ENCODE measurements around the gene FBXO22. TPM values are rescaled to one million over a fixed set of nuclear protein-coding genes. Genes with fewer than 3 reads are reported as not detected.

FBXO22 gene
- total and polyA plus RNA-seq, 2 donors (not counting 1 experiment from before 2014, with no cell fraction given) = 6.6 to 23.3 TPM

- Histone ChIP-seq H3K9ac (ENCODE audit: low read length) (no peak overlapping the region), H3K4me3 (ENCODE audit: control extremely low read depth in 1 of 5, extremely low read depth in 1 of 5, insufficient read depth in 1 of 5, low read depth in 2 of 5, low read length in 4 of 5) (no peak overlapping the region), H3K4me2 (replicated peaks; ENCODE audit: low read depth, low read length, poor library complexity, severe bottlenecking) (no peak overlapping the region), H4K20me1 (ENCODE audit: control insufficient read depth, insufficient read depth, low read length, poor library complexity, severe bottlenecking) (no peaks in the 10 kb centered on the region), H3K79me2 (ENCODE audit: control insufficient read depth, insufficient read depth, low read length) (no peaks in the 10 kb centered on the region), H3K27ac (ENCODE audit: low read length in 2 of 2) (no peak overlapping the region), H3K4me1 (ENCODE audit: control insufficient read depth in 2 of 2, insufficient read depth in 2 of 2, low read length in 2 of 2) (no peaks in the 10 kb centered on the region), H3K9me3 (ENCODE audit: control extremely low read depth in 1 of 3, control insufficient read depth in 2 of 3, insufficient read depth in 1 of 3, low read length in 2 of 3) (peaks cover 0 to 5% (median 2%) of the 10 kb centered on the region in 3 donors), H2AFZ (ENCODE audit: insufficient read depth, low read depth, low read length, poor library complexity, severe bottlenecking) (no peak overlapping the region), H3K27me3 (replicated peaks in 1 of 4; ENCODE audit: control extremely low read depth in 1 of 4, control insufficient read depth in 3 of 4, insufficient read depth in 4 of 4, low read length in 3 of 4) (no peaks in the 10 kb centered on the region), H3K36me3 (replicated peaks in 1 of 2; ENCODE audit: control extremely low read depth in 1 of 2, control insufficient read depth in 1 of 2, extremely low read depth in 1 of 2, insufficient read depth in 2 of 2, low read length in 1 of 2) (no peaks in the 10 kb centered on the region)
- H3K27me3 Mint-ChIP-seq = no peaks in the 10 kb centered on the region
- 97% methylated on average over 7 of the region's 7 CpGs for WGBS (ENCODE audit: insufficient coverage)
- ChIA-PET CTCF (no interaction called here), POLR2A (no interaction called here)
- H3K9me3 Mint-ChIP-seq (ENCODE audit: insufficient read depth) = no peaks in the 10 kb centered on the region
- no peak overlapping the region for H3K27ac Mint-ChIP-seq
- H3K4me1 Mint-ChIP-seq = no peaks in the 10 kb centered on the region
- no peak overlapping the region for H3K4me3 Mint-ChIP-seq
- ATAC-seq (ENCODE audit: low read depth) (no peak), DNase-seq (no peak)
- intact Hi-C loops (cut with micrococcal nuclease) = no loop called here
- TF ChIP-seq EZH2 (IDR thresholded peaks at IDR 0.05; ENCODE audit: borderline replicate concordance, insufficient read depth, low read depth, low read length, poor library complexity, severe bottlenecking) (no peak), CTCF (IDR thresholded peaks at IDR 0.05) (no peak)
Observed at GRCh38 chr15:75989875-75990274, 86.2 kb downstream of the FBXO22 start.

Small RNAs within 50 kb of the gene (small RNA-seq; reads per million reads assigned to genes)
- gene RN7SL510P (ENCODE audit: insufficient read length, low read depth, low replicate concordance) = not detected

Other genes with a start within 250 kb of the FBXO22 start
- 0.15 and 0.17 TPM in 2 replicates for gene CSPG4, start 191.0 kb upstream of the FBXO22 start, total RNA-seq
- 0.03 TPM in 1 of 2 replicates, not detected in the other for gene CSPG4, start 191.0 kb upstream of the FBXO22 start, polyA plus RNA-seq
- gene UBE2Q2, start 60.4 kb upstream of the FBXO22 start, total RNA-seq = 31.2 and 33.6 TPM in 2 replicates
- 11.4 and 14.7 TPM in 2 replicates for gene UBE2Q2, start 60.4 kb upstream of the FBXO22 start, polyA plus RNA-seq
- gene NRG4, start 108.5 kb downstream of the FBXO22 start, total RNA-seq = 0.37 TPM in 1 of 2 replicates, not detected in the other
- gene NRG4, start 108.5 kb downstream of the FBXO22 start, polyA plus RNA-seq = not detected in 2 replicates
- gene TMEM266, start 156.1 kb downstream of the FBXO22 start, total RNA-seq = not detected in 2 replicates
- gene TMEM266, start 156.1 kb downstream of the FBXO22 start, polyA plus RNA-seq = not detected in 2 replicates